GM12878 (cell line): Measurements from ENCODE around the gene ZKSCAN5.

Experiments used
- EP300 ChIP-seq, 2 experiments: fragments of 150-350 bp in 1 of 2; IDR thresholded peaks; 2 replicates each; pipeline ENCODE4 v1.6.1; 2011 to 2012; ENCODE audit warnings: low read depth in 2 of 2, low read length in 2 of 2, borderline replicate concordance in 1 of 2, improper control_type of control experiment in 1 of 2, inconsistent platforms in 1 of 2; ENCODE audit not compliant: control insufficient read depth in 1 of 2
- IRF3 ChIP-seq: fragments of 450-650 bp; IDR thresholded peaks from 2 replicates; pipeline ENCODE4 v1.6.1; 2014; ENCODE audit warnings: mild to moderate bottlenecking
- SREBF2 ChIP-seq: IDR thresholded peaks from 2 replicates; pipeline ENCODE4 v1.6.1; 2012; ENCODE audit warnings: mild to moderate bottlenecking, low read length
- TF ChIP-seq, protein P1 (sequence below), 3 experiments: IDR thresholded peaks in 2 of 3; conservative IDR thresholded peaks in 1 of 3; 2 replicates each; pipeline ENCODE4 v1.5.1; 2011; ENCODE audit warnings: low read depth in 3 of 3, low read length in 3 of 3, mild to moderate bottlenecking in 3 of 3, control low read depth in 2 of 3, moderate library complexity in 2 of 3, inconsistent platforms in 1 of 3, mixed read lengths in 1 of 3; ENCODE audit not compliant: control insufficient read depth in 2 of 3, insufficient read depth in 1 of 3; ENCODE audit errors: extremely low read depth in 1 of 3

- TF ChIP-seq IRF3 (no peak), EP300 (IDR thresholded peaks at IDR 0.05; ENCODE audit: borderline replicate concordance in 1 of 2, control insufficient read depth in 1 of 2, low read depth in 2 of 2, low read length in 2 of 2) (no peak), SREBF2 (no peak)
- TF ChIP-seq, protein P1, sequence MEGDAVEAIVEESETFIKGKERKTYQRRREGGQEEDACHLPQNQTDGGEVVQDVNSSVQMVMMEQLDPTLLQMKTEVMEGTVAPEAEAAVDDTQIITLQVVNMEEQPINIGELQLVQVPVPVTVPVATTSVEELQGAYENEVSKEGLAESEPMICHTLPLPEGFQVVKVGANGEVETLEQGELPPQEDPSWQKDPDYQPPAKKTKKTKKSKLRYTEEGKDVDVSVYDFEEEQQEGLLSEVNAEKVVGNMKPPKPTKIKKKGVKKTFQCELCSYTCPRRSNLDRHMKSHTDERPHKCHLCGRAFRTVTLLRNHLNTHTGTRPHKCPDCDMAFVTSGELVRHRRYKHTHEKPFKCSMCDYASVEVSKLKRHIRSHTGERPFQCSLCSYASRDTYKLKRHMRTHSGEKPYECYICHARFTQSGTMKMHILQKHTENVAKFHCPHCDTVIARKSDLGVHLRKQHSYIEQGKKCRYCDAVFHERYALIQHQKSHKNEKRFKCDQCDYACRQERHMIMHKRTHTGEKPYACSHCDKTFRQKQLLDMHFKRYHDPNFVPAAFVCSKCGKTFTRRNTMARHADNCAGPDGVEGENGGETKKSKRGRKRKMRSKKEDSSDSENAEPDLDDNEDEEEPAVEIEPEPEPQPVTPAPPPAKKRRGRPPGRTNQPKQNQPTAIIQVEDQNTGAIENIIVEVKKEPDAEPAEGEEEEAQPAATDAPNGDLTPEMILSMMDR (IDR thresholded peaks at IDR 0.05 in 2 of 3, conservative IDR thresholded peaks at IDR 0.05 in 1 of 3; ENCODE audit: control insufficient read depth in 2 of 3, extremely low read depth in 1 of 3, insufficient read depth in 1 of 3, low read depth in 3 of 3, low read length in 3 of 3): no peak
These were observed 6.5 kb upstream of the ZKSCAN5 start for GRCh38 chr7:99497766-99498545.
